SK-N-SH (cell line): ENCODE results near the gene DUS3L. TPM values are rescaled to one million over a fixed set of nuclear protein-coding genes. Genes with fewer than 3 reads are reported as not detected.

ENCODE experiments used
- CTCF ChIA-PET: fragments of 300-600, 350-600 bp; formaldehyde crosslinking; extraction: SDS; loops from one replicate; lab custom pipeline; 2021; lab: Yijun Ruan, JAX
- POLR2A ChIA-PET: fragments of 350-600 bp; sonication (Branson Sonifier 250); formaldehyde crosslinking; extraction: SDS; loops from one replicate; lab custom pipeline; 2020; ENCODE audit warnings: antibody characterized with exemption, inconsistent platforms; lab: Yijun Ruan, JAX
- DNase-seq: peaks from one replicate; pipeline ENCODE4 v3.0.0; 2012
- H2AFZ ChIP-seq: fragments of 200-600 bp; sonication (generic); 2 replicates; pipeline ENCODE4 v1.8.1; 2016; ENCODE audit warnings: antibody characterized with exemption, mild to moderate bottlenecking, low read depth
- H3F3A ChIP-seq: fragments of 200-600 bp; sonication (generic); replicated peaks from 2 replicates; pipeline ENCODE3; 2016; ENCODE audit warnings: antibody characterized with exemption, mild to moderate bottlenecking; ENCODE audit not compliant: insufficient read depth
- H3K27ac ChIP-seq, 2 experiments: fragments of 200-500 bp in 1 of 2; fragments of 200-600 bp in 1 of 2; sonication (Bioruptor generic) in 1 of 2; sonication (generic), shearing (Covaris generic) in 1 of 2; 2 replicates each; pipeline versions ENCODE4 v1.5.1 to v1.6.1; 2014 to 2016; ENCODE audit warnings: low read depth in 2 of 2, inconsistent platforms in 1 of 2, low read length in 1 of 2, mild to moderate bottlenecking in 1 of 2, mixed read lengths in 1 of 2
- H3K27me3 ChIP-seq: fragments of 200-600 bp; sonication (generic), shearing (Covaris generic); 2 replicates; pipeline ENCODE4 v1.6.1; 2016; ENCODE audit warnings: mixed run types; ENCODE audit not compliant: insufficient read depth
- H3K36me3 ChIP-seq, 2 experiments: fragments of 200-500 bp in 1 of 2; fragments of 200-600 bp in 1 of 2; sonication (Bioruptor generic) in 1 of 2; sonication (generic) in 1 of 2; replicated peaks in 1 of 2; 2 replicates each; pipeline versions ENCODE3 to v1.5.1; 2014 to 2016; ENCODE audit warnings: low read length in 1 of 2, mild to moderate bottlenecking in 1 of 2; ENCODE audit not compliant: insufficient read depth in 2 of 2, control insufficient read depth in 1 of 2
- H3K4me1 ChIP-seq, 2 experiments: fragments of 200-500 bp in 1 of 2; fragments of 200-600 bp in 1 of 2; sonication (Bioruptor generic) in 1 of 2; sonication (generic), shearing (Covaris generic) in 1 of 2; 2 replicates each; pipeline versions ENCODE4 v1.5.1 to v1.6.1; 2014 to 2016; ENCODE audit warnings: low read depth in 1 of 2, low read length in 1 of 2, mixed run types in 1 of 2; ENCODE audit not compliant: insufficient read depth in 2 of 2, control insufficient read depth in 1 of 2
- H3K4me2 ChIP-seq: fragments of 200-600 bp; sonication (generic), shearing (Covaris generic); 2 replicates; pipeline ENCODE4 v1.6.1; 2017; ENCODE audit warnings: mixed run types
- H3K4me3 ChIP-seq, 2 experiments: fragments of 200-500 bp in 1 of 2; fragments of 200-600 bp in 1 of 2; sonication (Bioruptor generic) in 1 of 2; sonication (generic), shearing (Covaris generic) in 1 of 2; 2 replicates each; pipeline versions ENCODE4 v1.5.1 to v1.8.1; 2014 to 2016; ENCODE audit warnings: low read depth in 2 of 2, inconsistent platforms in 1 of 2, low read length in 1 of 2, mild to moderate bottlenecking in 1 of 2, mixed read lengths in 1 of 2, moderate library complexity in 1 of 2
- H3K79me2 ChIP-seq: fragments of 200-600 bp; sonication (generic); 2 replicates; pipeline ENCODE4 v1.8.1; 2017; ENCODE audit warnings: mild to moderate bottlenecking; ENCODE audit not compliant: insufficient read depth
- H3K9ac ChIP-seq: fragments of 200-600 bp; sonication (generic); 2 replicates; pipeline ENCODE4 v1.6.1; 2017; ENCODE audit warnings: mixed run types
- H3K9me2 ChIP-seq: fragments of 200-600 bp; sonication (generic); 2 replicates; pipeline ENCODE4 v1.6.1; 2017; ENCODE audit warnings: mixed run types
- H3K9me3 ChIP-seq: fragments of 200-600 bp; sonication (generic); 2 replicates; pipeline ENCODE4 v1.6.1; 2017; ENCODE audit warnings: mixed run types, mild to moderate bottlenecking, moderate library complexity
- H4K20me1 ChIP-seq: fragments of 200-600 bp; sonication (generic); 2 replicates; pipeline ENCODE4 v1.6.1; 2017; ENCODE audit warnings: mild to moderate bottlenecking, mixed run types; ENCODE audit not compliant: insufficient read depth
- CHD2 ChIP-seq: fragments of 150-350 bp; IDR thresholded peaks from 2 replicates; pipeline ENCODE4 v1.6.1; 2018; ENCODE audit warnings: low read length; ENCODE audit not compliant: partially characterized antibody
- CTCF ChIP-seq: fragments of 200-600 bp; sonication (generic); IDR thresholded peaks from 2 replicates; pipeline ENCODE4 v1.6.1; 2017; ENCODE audit warnings: antibody characterized with exemption, mild to moderate bottlenecking, moderate library complexity
- EP300 ChIP-seq, 2 experiments: IDR thresholded peaks; 2 replicates each; pipeline versions ENCODE4 v1.4.0 to v1.6.1; 2012; ENCODE audit warnings: borderline replicate concordance in 1 of 2, low read depth in 1 of 2, low read length in 1 of 2
- EZH2phosphoT487 ChIP-seq: fragments of 200-600 bp; sonication (generic); IDR thresholded peaks from 2 replicates; pipeline ENCODE4 v1.6.1; 2017; ENCODE audit warnings: low read depth, mixed run types, mild to moderate bottlenecking, antibody characterized with exemption, moderate library complexity, borderline replicate concordance
- FOXJ3 ChIP-seq: sonication (generic); formaldehyde crosslinking; IDR thresholded peaks from 2 replicates; pipeline ENCODE4 v1.5.1; 2020; ENCODE audit warnings: mild to moderate bottlenecking, missing genetic modification reagents
- MEF2A ChIP-seq: IDR thresholded peaks from 2 replicates; pipeline ENCODE4 v1.4.0; 2012; ENCODE audit warnings: low read depth, borderline replicate concordance
- MXI1 ChIP-seq: IDR thresholded peaks from 2 replicates; pipeline ENCODE4 v1.6.1; 2012; ENCODE audit warnings: mild to moderate bottlenecking, low read depth, low read length, improper control_type of control experiment
- RAD21 ChIP-seq: IDR thresholded peaks from 2 replicates; pipeline ENCODE4 v1.6.1; 2012; ENCODE audit warnings: mild to moderate bottlenecking, low read length
- SMC3 ChIP-seq: IDR thresholded peaks from 2 replicates; pipeline ENCODE4 v1.6.1; 2012; ENCODE audit warnings: low read depth, low read length, improper control_type of control experiment
- WGBS: methylation state at CpG from one replicate; pipeline ENCODE4 v1.1.6; 2017; ENCODE audit warnings: low lambda C conversion rate; 5-methylcytosine and 5-hydroxymethylcytosine counted together
- polyA plus RNA-seq, 3 experiments: library from polyadenylated mRNA; depleted of rRNA; stranded (reverse); fragments of >200 nt; gene quantifications; 2 replicates each; pipeline ENCODE4 v1.2.3, GENCODE V29; 2012

The DUS3L gene
- polyA plus RNA-seq, 1 of the 3 experiments (the other 2 are of a cell fraction) = 44.0 TPM

DNA sequence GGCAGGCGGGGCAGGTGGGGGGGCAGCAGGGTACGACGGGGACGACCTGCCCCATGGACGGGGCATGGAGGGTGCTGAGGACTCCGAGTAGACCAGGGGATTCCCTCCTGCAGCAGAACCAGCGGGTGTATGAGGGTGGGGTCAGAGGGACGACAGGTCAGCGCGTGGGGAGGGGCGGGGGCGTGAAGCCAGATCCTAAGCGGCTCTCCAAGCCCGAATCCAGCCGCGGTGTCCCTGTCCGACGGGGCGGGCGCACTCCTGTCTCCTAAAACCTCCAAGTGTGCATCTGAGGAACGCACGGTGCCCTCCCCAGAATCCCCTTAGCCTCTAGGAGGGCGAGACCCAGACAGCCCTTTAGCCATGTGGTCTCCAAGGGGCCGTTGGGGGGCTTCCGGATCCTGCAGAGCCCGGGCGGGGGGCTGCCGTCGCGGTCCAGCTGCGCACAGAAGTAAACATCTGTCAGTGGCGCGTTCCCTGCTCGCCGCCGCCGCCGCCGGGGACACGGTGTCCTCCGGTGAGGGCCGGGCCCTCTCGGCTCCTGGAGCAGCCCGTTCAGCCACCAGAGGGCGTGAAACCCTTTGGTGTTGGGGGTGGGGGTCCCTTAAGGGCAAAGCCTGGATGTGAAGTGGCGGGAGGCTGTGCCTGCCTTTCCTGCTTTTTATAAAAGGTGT lies 14.6 kb upstream of the DUS3L start:
- peak overlapping the region; percentile 21 to 34; a peak in 3 of 4 replicates for H3K4me3 ChIP-seq
- H3K27me3 ChIP-seq = peaks cover 6% of the 10 kb centered on the region; the same call in 1 of the 2 replicates
- H3K9me3 ChIP-seq = no peaks in the 10 kb centered on the region
- 15% methylated on average over 25 of the region's 46 CpGs for WGBS
- H3K9ac ChIP-seq = no peak overlapping the region
- H2AFZ ChIP-seq = no peak overlapping the region
- H3K9me2 ChIP-seq = no peaks in the 10 kb centered on the region
- DNase-seq = peak; percentile 91
- ChIA-PET CTCF (interaction anchor here (0.6 to 3.7 kb wide), 6 partner anchors 17 to 182 kb away, joined by 3 to 18 read pairs (median 4); no protein-coding TSS in a partner anchor), POLR2A (interaction anchor here (1.5 kb wide), 1 partner anchor 22 kb away, joined by 5 read pairs; no protein-coding TSS in a partner anchor)
- H3K4me2 ChIP-seq = no peak overlapping the region
- no peaks in the 10 kb centered on the region for H3K36me3 ChIP-seq
- H3K79me2 ChIP-seq = no peaks in the 10 kb centered on the region
- TF ChIP-seq FOXJ3 (CRISPR knock-in tag) = no peak
- TF ChIP-seq CHD2 = peak; percentile 59
- peak; percentile 78 for TF ChIP-seq CTCF
- TF ChIP-seq RAD21 = peak; percentile 61
- no peak for TF ChIP-seq MEF2A
- no peak for TF ChIP-seq EP300 (IDR thresholded peaks at IDR 0.05; ENCODE audit: borderline replicate concordance in 1 of 2, low read depth in 1 of 2, low read length in 1 of 2)
- peak; percentile 75 for TF ChIP-seq SMC3
- TF ChIP-seq MXI1 = peak; percentile 62; the same call in 1 of the 2 replicates
- peaks cover 3 to 19% of the 10 kb centered on the region in 2 experiments; a peak in 1 of 4 replicates for H3K4me1 ChIP-seq
- H4K20me1 ChIP-seq = no peaks in the 10 kb centered on the region
- no peaks in the 10 kb centered on the region for H3F3A ChIP-seq
- no peak overlapping the region for H3K27ac ChIP-seq

DNA sequence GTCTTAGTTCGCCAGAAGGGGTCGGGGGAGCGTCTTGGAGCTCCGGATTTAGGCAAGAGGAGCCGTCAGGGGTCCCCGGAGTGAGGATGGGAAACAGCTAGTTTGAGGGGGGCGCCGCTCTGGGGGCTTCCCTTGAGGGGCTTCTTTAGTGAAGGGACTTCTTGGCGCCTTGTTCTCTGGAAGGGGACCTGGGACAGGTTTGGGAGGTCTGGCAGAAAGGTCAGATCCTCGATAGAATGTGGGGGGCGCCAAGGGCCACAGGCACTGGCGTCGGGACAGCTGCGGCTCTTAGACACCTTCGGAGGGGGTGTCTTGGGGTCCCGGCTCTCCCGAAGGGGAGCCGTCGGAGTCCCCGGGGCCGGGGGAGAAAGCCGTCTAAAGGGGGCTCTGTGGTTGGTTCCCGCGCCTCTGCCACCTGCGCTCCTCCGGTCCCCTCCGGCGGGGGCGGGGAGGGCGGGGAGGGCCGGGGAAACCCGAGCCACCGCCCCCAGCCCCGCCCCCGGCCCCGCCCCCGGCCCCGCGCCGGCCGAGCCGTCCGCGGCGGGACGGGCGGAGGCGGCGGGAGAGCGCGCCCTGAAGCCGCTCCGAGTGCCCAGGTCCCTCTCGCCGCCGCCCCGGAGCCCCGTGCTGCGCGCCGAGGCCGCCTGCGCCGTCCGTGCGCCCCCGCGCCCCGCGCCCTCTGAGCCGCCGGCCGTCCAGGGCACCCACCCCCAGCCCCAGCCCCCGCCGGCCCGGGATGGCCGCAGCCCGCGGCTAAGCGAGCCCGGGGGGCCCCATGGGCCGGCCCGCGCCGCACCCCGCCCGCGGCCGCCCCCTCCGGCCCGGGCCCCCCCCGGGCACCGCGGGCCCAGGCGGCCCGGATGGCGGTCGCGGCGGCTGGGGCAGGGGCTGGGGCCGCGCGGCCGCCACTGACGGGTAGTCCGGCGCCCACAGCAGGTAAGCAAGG lies 13.8 kb upstream of the DUS3L start, which contains the start of gene NRTN:
TSS of gene NRTN (plus strand) at position 552 of the 946 bp plus-strand sequence. CDS start 19,099 bp downstream, outside the sequence.
- peak; percentile 82 for DNase-seq
- CTCF ChIA-PET = interaction anchor here (0.6 to 3.9 kb wide), 82 partner anchors 9 to 343 kb away, joined by 3 to 73 read pairs (median 5); partner anchors contain the start of genes CAPS, DUS3L, FUT6 and NDUFA11
- no peak within 1 kb of the TSS for H3K27ac ChIP-seq
- peak within 1 kb of the TSS; percentile 99; the same call in 1 of the 2 replicates for H2AFZ ChIP-seq
- H3K9me2 ChIP-seq = no peaks in the 10 kb centered on the region
- TF ChIP-seq EZH2phosphoT487 = no peak
- TF ChIP-seq, all 33 proteins: peak for 0
- Histone ChIP-seq H3K4me3 (peak within 1 kb of the TSS; percentile 34 to 56; a peak in 3 of 4 replicates), H3K27me3 (peaks cover 6% of the 10 kb centered on the region; the same call in 1 of the 2 replicates), H3K36me3 (no peaks in the 10 kb centered on the region), H3K4me1 (peaks cover 3 to 25% of the 10 kb centered on the region in 2 experiments; a peak in 1 of 4 replicates), H3K4me2 (peak within 1 kb of the TSS; percentile 83), H3K79me2 (no peaks in the 10 kb centered on the region), H4K20me1 (no peaks in the 10 kb centered on the region), H3K9ac (no peak within 1 kb of the TSS), H3F3A (no peaks in the 10 kb centered on the region), H3K9me3 (no peaks in the 10 kb centered on the region)
- POLR2A ChIA-PET = interaction anchor here (1.1 to 1.5 kb wide), 3 partner anchors 23 to 91 kb away, joined by 3 to 15 read pairs (median 5); no protein-coding TSS in a partner anchor
- WGBS = 11% methylated on average over 26 of the region's 107 CpGs
